Skeletal muscle satellite cell (primary cell): ENCODE data around the gene KCNK10.

ENCODE experiments used
- H3K27me3 ChIP-seq: 2 replicates; pipeline ENCODE4 v1.7.0; 2013; ENCODE audit warnings: low read length; ENCODE audit not compliant: control insufficient read depth, insufficient read depth
- H3K36me3 ChIP-seq: 2 replicates; pipeline ENCODE4 v1.7.0; 2013; ENCODE audit warnings: mild to moderate bottlenecking, control low read depth, low read length; ENCODE audit not compliant: insufficient read depth
- H3K4me1 ChIP-seq: 2 replicates; pipeline ENCODE4 v1.7.0; 2013; ENCODE audit warnings: low read length; ENCODE audit not compliant: control insufficient read depth, insufficient read depth
- H3K4me2 ChIP-seq: 2 replicates; pipeline ENCODE4 v1.7.0; 2013; ENCODE audit warnings: mild to moderate bottlenecking, low read length
- H3K4me3 ChIP-seq: 2 replicates; pipeline ENCODE4 v1.7.0; 2013; ENCODE audit warnings: low read length
- H3K9ac ChIP-seq: 2 replicates; pipeline ENCODE4 v1.7.0; 2013; ENCODE audit warnings: mild to moderate bottlenecking, low read depth, low read length, moderate library complexity
- H3K9me3 ChIP-seq: replicated peaks from 2 replicates; pipeline ENCODE4 v1.7.0; 2013; ENCODE audit warnings: mild to moderate bottlenecking, control low read depth, low read length

KCNK10 gene

DNA sequence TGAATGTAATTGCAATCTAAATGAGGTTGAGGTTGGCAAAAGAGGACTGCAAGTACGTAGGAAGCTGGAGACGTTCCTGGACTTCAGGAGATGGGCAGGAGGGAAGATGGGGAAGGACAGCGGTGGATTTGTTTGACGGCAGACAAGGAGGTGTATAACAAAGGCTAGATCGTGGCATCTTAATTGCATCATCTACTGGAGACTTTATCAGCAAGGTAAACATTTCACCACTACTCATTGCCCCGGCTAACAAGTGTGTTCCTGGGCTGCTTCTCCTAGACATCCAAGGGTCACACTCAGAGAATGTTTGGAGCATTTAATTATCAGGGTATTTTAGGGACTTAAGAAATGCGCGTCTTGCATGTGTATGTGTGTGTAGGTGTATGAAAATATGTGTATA is 128.5 kb downstream of the KCNK10 start:
- no peak overlapping the region for H3K4me2 ChIP-seq
- no peak overlapping the region for H3K9ac ChIP-seq
- no peaks in the 10 kb centered on the region for H3K4me1 ChIP-seq
- H3K36me3 ChIP-seq: no peaks in the 10 kb centered on the region
- H3K9me3 ChIP-seq: no peaks in the 10 kb centered on the region
- peaks cover 28% of the 10 kb centered on the region for H3K27me3 ChIP-seq
- no peak overlapping the region for H3K4me3 ChIP-seq

DNA sequence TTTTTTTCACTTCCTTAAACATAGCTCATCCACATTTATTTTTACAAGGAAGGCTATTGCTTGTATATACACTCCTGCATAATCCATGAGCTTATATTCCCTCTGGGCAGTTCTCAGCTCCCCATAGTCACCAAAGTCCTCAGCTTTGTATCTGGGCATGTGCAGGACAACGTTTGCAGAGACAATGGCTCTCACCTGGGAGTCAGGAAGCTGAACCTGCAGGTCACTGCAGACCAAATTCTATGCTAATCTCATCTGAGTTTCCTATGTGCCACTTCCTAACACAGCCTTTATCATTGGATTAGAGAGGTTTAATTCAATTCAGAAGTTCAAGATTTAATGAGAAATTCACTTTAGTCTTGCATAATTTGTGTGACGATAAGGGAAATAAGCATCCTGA is 131.5 kb downstream of the KCNK10 start:
- Histone ChIP-seq H3K9ac (no peak overlapping the region), H3K27me3 (peaks cover 33% of the 10 kb centered on the region), H3K4me3 (no peak overlapping the region), H3K36me3 (no peaks in the 10 kb centered on the region), H3K4me1 (no peaks in the 10 kb centered on the region), H3K4me2 (no peak overlapping the region), H3K9me3 (no peaks in the 10 kb centered on the region)

DNA sequence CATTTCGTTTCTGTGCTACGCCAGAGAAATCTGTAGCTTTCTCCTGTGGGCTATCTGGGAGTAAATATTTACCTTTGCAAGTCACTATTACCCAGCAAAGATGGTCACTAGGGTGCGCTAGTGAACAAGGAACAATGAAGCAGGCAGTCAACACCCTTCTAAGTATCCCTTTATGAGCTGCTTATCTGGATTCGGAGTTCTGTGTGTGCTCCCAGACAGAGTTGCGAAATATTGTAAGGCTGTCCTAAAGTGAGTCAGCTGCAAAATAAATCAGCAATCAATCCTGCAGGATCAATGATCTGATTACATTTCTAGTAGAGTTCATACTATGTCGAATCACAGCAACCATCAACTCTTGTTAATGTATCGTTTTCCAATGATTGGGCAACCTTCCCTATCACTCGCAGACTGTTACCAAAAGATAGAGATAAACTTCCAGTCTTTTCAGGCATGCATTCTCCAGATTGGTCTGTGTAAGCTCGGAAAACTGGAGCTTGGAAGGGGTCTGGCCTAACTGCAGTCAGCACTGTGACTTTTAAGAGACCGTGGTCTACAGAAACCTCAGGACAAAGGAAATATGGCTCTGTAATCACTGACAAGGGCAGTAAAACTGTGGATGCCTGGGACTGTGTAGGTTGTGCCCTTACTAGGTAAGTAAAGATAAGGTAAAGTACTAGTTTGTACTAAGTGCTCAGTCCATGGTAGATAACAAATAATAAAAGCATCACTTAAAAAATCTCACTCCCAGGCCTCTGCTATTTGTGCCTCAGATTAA is 133.5 kb downstream of the KCNK10 start:
- H3K9me3 ChIP-seq: no peaks in the 10 kb centered on the region
- no peak overlapping the region for H3K4me3 ChIP-seq
- no peaks in the 10 kb centered on the region for H3K36me3 ChIP-seq
- H3K27me3 ChIP-seq: peaks cover 22% of the 10 kb centered on the region
- H3K9ac ChIP-seq: no peak overlapping the region
- H3K4me1 ChIP-seq: no peaks in the 10 kb centered on the region
- peak overlapping the region; percentile 72 for H3K4me2 ChIP-seq

DNA sequence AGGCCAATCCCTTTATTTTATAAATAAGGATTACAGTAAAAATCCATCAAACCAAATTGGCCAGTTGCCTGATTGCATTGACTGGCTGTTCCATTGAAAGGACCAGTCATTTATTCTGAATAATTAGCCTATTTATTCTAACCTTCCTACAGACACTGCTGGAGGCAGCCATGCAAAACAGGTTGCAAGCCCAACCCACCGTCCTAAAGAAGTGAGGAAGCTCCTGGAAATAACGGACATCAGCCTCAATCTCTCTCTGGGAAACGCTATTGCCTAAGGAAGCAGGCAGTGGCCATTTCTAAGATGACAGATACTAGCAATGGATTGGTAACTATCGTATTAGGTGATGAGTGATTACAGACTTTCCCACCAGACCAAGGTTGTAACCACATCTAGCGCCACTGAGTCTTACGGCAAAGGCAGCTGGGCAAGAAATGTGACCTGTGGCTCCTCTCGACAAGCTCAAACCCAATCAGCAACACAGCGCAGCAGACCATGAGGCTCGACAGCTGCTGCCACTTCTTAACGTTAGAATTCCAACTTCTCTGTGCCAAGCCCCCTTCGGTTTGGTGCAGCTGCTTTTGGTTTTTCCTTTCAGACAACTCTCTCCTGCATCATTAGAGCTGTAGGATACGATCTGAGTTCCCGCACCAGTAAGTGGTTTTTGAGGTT is 134.2 kb downstream of the KCNK10 start:
- peak overlapping the region; percentile 72 for H3K4me2 ChIP-seq
- H3K27me3 ChIP-seq: peaks cover 19% of the 10 kb centered on the region
- H3K9me3 ChIP-seq: no peaks in the 10 kb centered on the region
- H3K4me1 ChIP-seq: no peaks in the 10 kb centered on the region
- H3K9ac ChIP-seq: no peak overlapping the region
- no peaks in the 10 kb centered on the region for H3K36me3 ChIP-seq
- H3K4me3 ChIP-seq: no peak overlapping the region

DNA sequence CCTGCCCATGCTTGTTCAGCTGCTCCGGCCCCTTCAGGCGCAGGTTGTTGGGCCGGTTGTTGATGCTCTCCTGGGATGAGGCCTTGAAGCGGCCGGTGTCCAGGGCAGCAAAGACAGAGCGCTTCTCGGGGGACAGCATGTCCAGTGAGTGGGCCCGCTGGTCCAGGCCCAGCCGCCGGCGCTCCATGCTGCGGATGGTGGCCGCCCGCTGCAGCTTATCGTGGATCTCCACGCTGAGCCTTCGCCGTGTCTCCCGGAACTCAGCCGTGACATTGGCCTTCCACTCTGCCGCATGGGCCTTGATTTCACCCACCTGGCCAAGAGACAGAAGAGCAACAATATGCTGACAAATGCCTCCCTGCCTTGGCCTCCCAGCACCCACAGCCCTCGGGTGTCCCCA is 137.2 kb downstream of the KCNK10 start:
- Histone ChIP-seq H3K9me3 (no peaks in the 10 kb centered on the region), H3K4me2 (no peak overlapping the region), H3K27me3 (peaks cover 6% of the 10 kb centered on the region), H3K4me3 (no peak overlapping the region), H3K36me3 (no peaks in the 10 kb centered on the region), H3K4me1 (no peaks in the 10 kb centered on the region), H3K9ac (no peak overlapping the region)

DNA sequence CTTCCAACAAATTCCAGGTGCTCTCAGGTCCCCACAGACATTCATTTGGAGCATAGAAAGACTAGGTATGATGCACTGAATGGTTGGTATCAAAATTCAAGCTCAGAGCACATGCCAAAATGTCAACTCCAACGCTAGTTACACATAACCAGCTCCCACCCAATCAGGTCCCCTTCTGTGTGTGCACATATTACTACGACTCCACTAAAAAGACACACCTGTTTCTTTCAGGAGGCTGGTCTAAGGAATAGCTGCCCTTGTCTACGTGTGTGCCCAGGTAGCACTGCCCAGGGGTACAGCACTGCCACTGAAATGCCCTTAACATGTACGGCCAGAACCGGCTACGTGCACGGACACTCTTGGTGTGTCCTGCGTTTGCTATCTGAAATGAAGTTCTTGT is 138.1 kb downstream of the KCNK10 start:
- H3K27me3 ChIP-seq: peaks cover 6% of the 10 kb centered on the region
- H3K9me3 ChIP-seq: no peaks in the 10 kb centered on the region
- no peak overlapping the region for H3K4me2 ChIP-seq
- no peak overlapping the region for H3K4me3 ChIP-seq
- no peaks in the 10 kb centered on the region for H3K4me1 ChIP-seq
- no peaks in the 10 kb centered on the region for H3K36me3 ChIP-seq
- no peak overlapping the region for H3K9ac ChIP-seq

DNA sequence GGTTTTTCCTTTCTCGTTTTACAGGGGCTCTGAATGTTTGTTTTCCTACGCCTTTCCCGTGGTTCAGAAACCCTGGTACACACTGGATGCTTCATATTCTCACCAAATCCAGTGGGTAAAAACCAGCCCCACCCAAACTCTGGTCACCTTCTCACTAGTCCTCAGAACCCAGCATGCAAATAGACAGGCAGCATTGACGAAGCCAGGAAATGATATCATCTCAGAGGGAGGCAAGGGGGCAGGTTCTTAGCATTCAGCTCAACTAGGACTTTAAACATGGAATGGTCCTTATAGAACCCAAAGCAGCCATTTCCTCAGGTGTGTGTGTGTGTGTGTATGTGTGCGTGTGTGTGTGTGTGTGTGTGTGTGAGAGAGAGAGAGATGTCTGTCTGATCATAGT is 142.0 kb downstream of the KCNK10 start:
- H3K36me3 ChIP-seq: no peaks in the 10 kb centered on the region
- H3K9ac ChIP-seq: no peak overlapping the region
- no peaks in the 10 kb centered on the region for H3K27me3 ChIP-seq

DNA sequence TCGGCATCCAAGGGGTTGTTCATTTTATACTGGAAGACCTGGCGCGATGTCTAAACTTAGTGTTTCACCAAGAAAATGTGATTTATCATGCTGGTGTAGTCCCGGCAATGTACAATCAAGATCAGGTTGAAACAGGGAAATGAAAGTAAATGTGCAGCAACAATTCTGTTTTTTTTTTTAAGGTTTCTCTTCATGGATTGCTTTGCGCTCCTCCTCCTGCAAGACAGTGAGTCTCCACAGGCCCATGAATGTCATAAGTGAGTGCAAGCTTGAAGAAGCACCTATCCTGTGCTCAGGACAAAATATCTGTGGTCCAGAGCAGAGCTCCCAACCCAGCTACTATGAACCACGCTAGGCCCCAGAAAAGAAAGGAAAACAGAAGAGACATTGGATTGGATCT is 143.4 kb downstream of the KCNK10 start:
- H3K4me2 ChIP-seq: no peak overlapping the region
- H3K27me3 ChIP-seq: no peaks in the 10 kb centered on the region
- no peak overlapping the region for H3K4me3 ChIP-seq
- no peaks in the 10 kb centered on the region for H3K9me3 ChIP-seq
- H3K4me1 ChIP-seq: no peaks in the 10 kb centered on the region
- no peak overlapping the region for H3K9ac ChIP-seq
- H3K36me3 ChIP-seq: no peaks in the 10 kb centered on the region

More for the DNA sequence above, 142.0 kb downstream of the KCNK10 start:
- no peaks in the 10 kb centered on the region for H3K4me1 ChIP-seq
- H3K9me3 ChIP-seq: no peaks in the 10 kb centered on the region
- H3K4me3 ChIP-seq: no peak overlapping the region
- H3K4me2 ChIP-seq: no peak overlapping the region

DNA sequence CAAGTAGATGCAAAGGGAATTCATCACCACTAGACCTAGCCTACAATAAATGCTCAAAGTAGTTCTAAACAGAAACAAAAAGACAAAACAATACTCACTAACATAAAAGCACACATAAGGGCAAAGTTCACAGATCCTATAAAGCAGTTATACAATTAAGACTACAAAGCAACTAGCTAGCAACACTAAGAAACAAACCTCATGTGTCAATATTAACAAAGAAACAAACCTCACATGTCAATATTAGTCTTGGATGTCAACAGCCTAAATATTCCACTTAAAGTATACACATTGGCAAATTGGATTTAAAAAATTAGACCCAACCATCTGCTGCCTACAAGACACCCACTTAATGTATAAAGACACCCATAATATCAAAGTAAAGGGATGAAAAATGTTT is 152.7 kb downstream of the KCNK10 start:
- Histone ChIP-seq H3K4me3 (no peak overlapping the region), H3K27me3 (no peaks in the 10 kb centered on the region), H3K9me3 (no peaks in the 10 kb centered on the region), H3K4me1 (no peaks in the 10 kb centered on the region), H3K9ac (no peak overlapping the region), H3K36me3 (no peaks in the 10 kb centered on the region), H3K4me2 (no peak overlapping the region)

DNA sequence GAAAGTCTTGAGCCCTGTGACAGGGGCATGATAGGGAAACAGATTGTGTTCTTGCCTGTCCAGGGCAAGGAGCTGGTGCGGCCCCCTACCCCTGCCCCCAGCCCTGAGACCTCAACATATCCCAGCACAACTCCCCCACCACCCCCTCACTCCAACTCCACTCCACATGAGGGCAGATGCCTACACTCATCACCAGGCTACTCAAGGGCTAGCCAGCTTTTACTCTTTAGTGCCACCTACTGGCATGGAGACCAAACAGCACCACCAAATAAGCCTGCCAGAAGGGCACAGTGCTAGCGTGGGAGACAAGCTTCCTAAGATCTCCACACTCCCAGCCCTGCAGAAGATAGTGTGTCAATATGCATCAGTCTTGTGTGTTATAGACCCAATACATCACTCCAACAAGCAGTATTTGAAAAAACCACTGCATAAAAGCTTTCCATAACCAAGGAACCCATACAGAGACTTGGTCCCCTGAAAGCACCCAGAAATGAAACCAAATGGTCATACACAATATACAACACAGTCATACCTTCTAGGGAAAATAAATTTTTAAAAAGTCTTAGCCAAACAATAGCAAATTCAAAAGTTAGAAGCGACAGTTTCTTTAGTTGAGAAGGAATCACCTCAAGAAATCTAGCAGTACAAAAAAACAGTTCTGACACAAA is 154.4 kb downstream of the KCNK10 start:
- Histone ChIP-seq H3K4me1 (no peaks in the 10 kb centered on the region), H3K9me3 (no peaks in the 10 kb centered on the region), H3K36me3 (no peaks in the 10 kb centered on the region), H3K4me2 (no peak overlapping the region), H3K9ac (no peak overlapping the region), H3K4me3 (no peak overlapping the region), H3K27me3 (no peaks in the 10 kb centered on the region)

DNA sequence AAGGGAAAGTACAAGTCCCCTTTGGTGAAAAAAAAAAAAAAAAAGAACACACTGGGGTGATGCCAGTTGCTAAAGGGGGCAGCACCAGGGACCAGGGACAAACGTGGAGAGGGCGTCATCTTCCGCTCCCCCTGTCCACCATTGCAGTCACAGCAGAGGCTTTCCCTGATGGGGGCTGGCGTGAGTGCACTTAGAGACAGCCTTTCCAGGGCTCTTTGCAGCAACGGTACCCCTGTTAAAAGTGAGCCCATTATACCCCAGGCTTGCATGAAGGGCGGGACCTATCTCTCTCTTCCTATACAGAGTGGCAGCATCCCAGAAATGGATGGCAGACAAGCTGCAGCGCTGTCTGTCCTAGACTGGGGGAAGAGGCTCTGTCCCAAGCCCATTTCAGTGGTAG is 155.0 kb downstream of the KCNK10 start:
- Histone ChIP-seq H3K9me3 (no peaks in the 10 kb centered on the region), H3K4me3 (no peak overlapping the region), H3K4me2 (no peak overlapping the region), H3K4me1 (no peaks in the 10 kb centered on the region), H3K9ac (no peak overlapping the region), H3K27me3 (no peaks in the 10 kb centered on the region), H3K36me3 (no peaks in the 10 kb centered on the region)
